Stimulated activated CD4-positive, alpha-beta T cell treated with anti-CD3 and anti-CD28 coated beads, Interleukin-2, amount 100 ng/mL, for 4 hours (primary cell): ENCODE results near the gene RBMY1A1.
"Not testable (repeated sequence)": the region's sequence is repeated elsewhere in the genome, so short reads cannot be mapped to it uniquely, and the experiment has no call there.

ENCODE experiments used
- DNase-seq: peaks from one replicate; pipeline ENCODE4 v3.0.0-alpha.2; 2020; ENCODE audit warnings: low read depth

RBMY1A1 gene

GRCh38 chrY:21534579-21534978 lies at the start of gene RBMY1A1:
Gene RBMY1A1 (plus strand): TSS chrY:21534879. CDS start chrY:21536892, 2,013 bp downstream.
- DNase-seq = not testable (repeated sequence)

GRCh38 chrY:21511038-21511437 lies 23.6 kb upstream of the RBMY1A1 start, which contains the start of gene RBMY1B:
Gene RBMY1B (plus strand): TSS chrY:21511338. CDS start chrY:21513351, 2,013 bp downstream.
- DNase-seq = not testable (repeated sequence)

- not testable (repeated sequence) for DNase-seq
Measured at GRCh38 chrY:21559316-21559984, 24.8 kb downstream of the RBMY1A1 start.

DNA sequence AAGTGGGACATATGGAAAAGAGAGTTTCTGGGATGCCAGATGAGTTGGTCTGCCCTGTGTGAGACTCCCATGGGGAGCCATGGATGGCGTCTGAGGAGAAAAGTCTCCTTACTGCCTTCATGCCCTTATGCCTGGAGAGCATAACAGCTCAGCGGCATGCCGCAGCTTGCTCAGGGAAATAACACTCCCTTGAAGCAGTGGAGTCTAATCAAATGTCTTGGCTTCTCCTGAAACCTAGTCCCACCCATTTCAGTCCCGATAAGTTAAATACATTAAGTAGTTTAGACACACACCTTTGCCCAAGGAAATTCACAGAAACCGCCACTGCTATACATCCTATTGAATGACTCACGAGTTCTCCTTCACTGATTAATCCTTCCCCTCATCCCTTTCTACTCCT lies 50.8 kb downstream of the RBMY1A1 start:
- no peak for DNase-seq

GRCh38 chrY:21586454-21586853 lies 51.8 kb downstream of the RBMY1A1 start:
- DNase-seq = not testable (repeated sequence)

DNA sequence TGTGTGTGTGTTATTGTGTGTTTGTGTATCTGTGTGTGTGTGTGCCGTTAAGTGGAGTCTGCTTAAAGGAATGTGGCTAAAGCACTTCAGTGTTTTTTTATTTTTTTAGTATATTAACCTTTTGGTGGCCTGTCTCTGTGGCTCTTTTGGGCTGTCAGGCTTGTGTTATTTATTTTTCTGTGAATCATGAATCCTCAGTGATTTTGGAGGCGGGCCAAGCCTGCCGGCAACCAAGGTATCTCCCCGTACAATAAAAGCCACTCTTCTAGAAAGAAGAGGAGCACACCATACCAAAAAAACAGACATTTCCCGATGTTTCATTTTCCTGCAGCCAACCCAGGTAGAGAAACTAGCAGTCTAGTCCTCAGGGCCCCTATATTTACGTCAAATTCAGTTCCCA lies 57.4 kb downstream of the RBMY1A1 start:
- DNase-seq = no peak

GRCh38 chrY:21596287-21596686 lies 61.6 kb downstream of the RBMY1A1 start:
- not testable (repeated sequence) for DNase-seq
